ENCODE results near the gene TM7SF2. TPM values are rescaled to one million over a fixed set of nuclear protein-coding genes. Genes with fewer than 3 reads are reported as not detected.

Gene TM7SF2
- total and polyA plus RNA-seq, 2 of the 8 experiments (the other 6 are each of a cell fraction or from before 2014, with no cell fraction given): 40.1 to 96.0 TPM

DNA sequence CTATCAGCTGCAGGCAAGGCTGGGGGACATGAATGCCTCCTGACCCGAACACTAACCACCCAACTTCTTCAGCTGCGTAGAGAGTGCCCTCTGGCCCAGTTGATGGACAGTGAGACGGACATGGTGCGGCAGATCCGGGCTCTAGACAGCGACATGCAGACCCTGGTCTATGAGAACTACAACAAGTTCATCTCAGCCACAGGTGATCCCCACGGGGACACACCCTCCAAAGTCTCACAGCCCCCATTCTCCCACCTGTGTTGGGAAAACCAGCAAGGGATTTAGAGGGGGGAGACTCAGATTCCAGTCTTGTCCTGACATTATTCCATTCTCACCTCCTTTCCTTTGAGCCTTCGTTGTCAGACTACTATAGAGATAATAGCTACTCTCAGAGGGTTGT is 14.7 kb upstream of the TM7SF2 start:
- DNase-seq (ENCODE audit: low read depth in 1 of 2, low spot score in 2 of 2) (no peak), FAIRE-seq (no peak)
- Histone ChIP-seq H3K23me2 (ENCODE audit: low read depth, low read length) (no peaks in the 10 kb centered on the region), H3K9me3 (ENCODE audit: insufficient read depth in 2 of 2, low read depth in 1 of 2, low read length in 1 of 2) (no peaks in the 10 kb centered on the region), H3K27me3 (replicated peaks in 1 of 4; ENCODE audit: control insufficient read depth in 3 of 4, extremely low read depth in 1 of 4, insufficient read depth in 3 of 4, low read length in 3 of 4) (no peaks in the 10 kb centered on the region), H4K91ac (replicated peaks; ENCODE audit: insufficient read length, low read length) (no peak overlapping the region), H3K79me2 (ENCODE audit: control insufficient read depth in 1 of 2, insufficient read depth in 2 of 2, low read length in 2 of 2) (peaks cover 0 to 13% of the 10 kb centered on the region in 2 experiments; a peak in 1 of 4 replicates), H3K79me1 (ENCODE audit: low read depth, low read length) (peaks cover 2% of the 10 kb centered on the region; the same call in 1 of the 2 replicates), H3K27ac (ENCODE audit: low read depth, low read length) (no peak overlapping the region), H2BK120ac (replicated peaks; ENCODE audit: low read depth, low read length) (no peak overlapping the region), H3K4me2 (ENCODE audit: insufficient read depth in 1 of 2, low read depth in 2 of 2, low read length in 2 of 2) (peak overlapping the region; percentile 53 to 64), H2BK12ac (ENCODE audit: low read depth, low read length) (no peak overlapping the region), H3K56ac (replicated peaks; ENCODE audit: insufficient read length, low read depth, low read length) (no peak overlapping the region), H3K18ac (ENCODE audit: extremely low read depth, low read length) (no peak overlapping the region), H3K4ac (replicated peaks; ENCODE audit: insufficient read length, low read depth, low read length) (no peak overlapping the region), H2BK5ac (ENCODE audit: low read depth, low read length) (no peak overlapping the region; the same call in 1 of the 2 replicates), H4K8ac (ENCODE audit: extremely low read depth, insufficient read depth, low read length) (no peak overlapping the region; the same call in 1 of the 2 replicates), H4K20me1 (replicated peaks in 1 of 2; ENCODE audit: control insufficient read depth in 1 of 2, insufficient read depth in 2 of 2, low read length in 2 of 2) (peaks cover 0 to 3% of the 10 kb centered on the region in 2 experiments), H3K9ac (replicated peaks in 1 of 4; ENCODE audit: extremely low read depth in 1 of 4, low read depth in 3 of 4, low read length in 3 of 4) (no peak overlapping the region), H3K36me3 (ENCODE audit: control insufficient read depth in 2 of 4, insufficient read depth in 4 of 4, low read length in 3 of 4) (peaks cover 0 to 3% (median 0%) of the 10 kb centered on the region in 4 experiments; a peak in 1 of 8 replicates), H3K23ac (ENCODE audit: insufficient read length) (no peak overlapping the region), H2BK15ac (ENCODE audit: low read length) (no peak overlapping the region), H2AFZ (ENCODE audit: low read length) (no peak overlapping the region), H3K4me3 (ENCODE audit: extremely low read depth in 1 of 4, insufficient read depth in 2 of 4, low read depth in 3 of 4, low read length in 4 of 4) (peak overlapping the region; percentile 29 to 88 (median 55); a peak in 5 of 8 replicates), H3K14ac (ENCODE audit: insufficient read length) (no peak overlapping the region), H2AK5ac (ENCODE audit: low read depth, low read length) (no peak overlapping the region), H2BK20ac (ENCODE audit: low read length) (no peak overlapping the region), H3K4me1 (replicated peaks in 1 of 4; ENCODE audit: control insufficient read depth in 3 of 4, insufficient read depth in 4 of 4, low read length in 3 of 4) (peaks cover 0 to 6% (median 4%) of the 10 kb centered on the region in 4 experiments; a peak in 6 of 7 replicates), H4K5ac (ENCODE audit: insufficient read length, low read depth, low read length) (no peak overlapping the region)
- no peak for TF ChIP-seq EZH2 (IDR thresholded peaks at IDR 0.05; ENCODE audit: low read depth, low read length, severe bottlenecking)
- TF ChIP-seq, protein P1, sequence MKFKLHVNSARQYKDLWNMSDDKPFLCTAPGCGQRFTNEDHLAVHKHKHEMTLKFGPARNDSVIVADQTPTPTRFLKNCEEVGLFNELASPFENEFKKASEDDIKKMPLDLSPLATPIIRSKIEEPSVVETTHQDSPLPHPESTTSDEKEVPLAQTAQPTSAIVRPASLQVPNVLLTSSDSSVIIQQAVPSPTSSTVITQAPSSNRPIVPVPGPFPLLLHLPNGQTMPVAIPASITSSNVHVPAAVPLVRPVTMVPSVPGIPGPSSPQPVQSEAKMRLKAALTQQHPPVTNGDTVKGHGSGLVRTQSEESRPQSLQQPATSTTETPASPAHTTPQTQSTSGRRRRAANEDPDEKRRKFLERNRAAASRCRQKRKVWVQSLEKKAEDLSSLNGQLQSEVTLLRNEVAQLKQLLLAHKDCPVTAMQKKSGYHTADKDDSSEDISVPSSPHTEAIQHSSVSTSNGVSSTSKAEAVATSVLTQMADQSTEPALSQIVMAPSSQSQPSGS (IDR thresholded peaks at IDR 0.05; ENCODE audit: low read length): no peak
- TF ChIP-seq, protein P2, sequence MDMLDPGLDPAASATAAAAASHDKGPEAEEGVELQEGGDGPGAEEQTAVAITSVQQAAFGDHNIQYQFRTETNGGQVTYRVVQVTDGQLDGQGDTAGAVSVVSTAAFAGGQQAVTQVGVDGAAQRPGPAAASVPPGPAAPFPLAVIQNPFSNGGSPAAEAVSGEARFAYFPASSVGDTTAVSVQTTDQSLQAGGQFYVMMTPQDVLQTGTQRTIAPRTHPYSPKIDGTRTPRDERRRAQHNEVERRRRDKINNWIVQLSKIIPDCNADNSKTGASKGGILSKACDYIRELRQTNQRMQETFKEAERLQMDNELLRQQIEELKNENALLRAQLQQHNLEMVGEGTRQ (IDR thresholded peaks at IDR 0.05; ENCODE audit: low read length): no peak
- TF ChIP-seq NRF1 (IDR thresholded peaks at IDR 0.05; ENCODE audit: low read depth, low read length): no peak
- TF ChIP-seq CEBPB (IDR thresholded peaks at IDR 0.05; ENCODE audit: low read depth, low read length): no peak
- TF ChIP-seq GTF2F1 (IDR thresholded peaks at IDR 0.05; ENCODE audit: borderline replicate concordance, low read depth, low read length): no peak
- TF ChIP-seq CBX5 (IDR thresholded peaks at IDR 0.05; ENCODE audit: low read depth, low read length): no peak
- no peak for TF ChIP-seq SP2 (IDR thresholded peaks at IDR 0.05; ENCODE audit: low read length)
- ChIA-PET CTCF (ENCODE audit: partially characterized antibody) (interaction anchor here (4.4 kb wide), 1 partner anchor 14 kb away, joined by 85 read pairs; the partner anchor contains the start of gene TM7SF2), POLR2A (ENCODE audit: partially characterized antibody) (interaction anchor here (0.7 to 16.8 kb wide), 13 partner anchors 9 to 293 kb away, joined by 3 to 230 read pairs (median 5); partner anchors contain the start of genes ARL2, BATF2, CDCA5 and FAU)
- 88% methylated on average over 8 of the region's 8 CpGs; no CpG with 5 or more reads in 1 of the 2 experiments for WGBS, 2 experiments (ENCODE audit: extremely low coverage in 1 of 2, insufficient coverage in 1 of 2, insufficient read length in 1 of 2, insufficient replicate concordance in 2 of 2, low coverage in 1 of 2, low lambda C conversion rate in 2 of 2, missing lambda C conversion rate in 1 of 2)
